HCT116 (cell line): ENCODE measurements around the gene ARHGEF9. TPM values are rescaled to one million over a fixed set of nuclear protein-coding genes. Genes with fewer than 3 reads are reported as not detected.

Experiments
- ATAC-seq: fragments of 200-7000 bp; cut with Tn5 transposase; 2 replicates; pipeline ENCODE4 v1.9.1; 2020; ENCODE audit warnings: mild to moderate bottlenecking, moderate library complexity
- BruUV-seq: library from RNA; stranded (reverse); fragments of 400-500 nt; replicated peaks from 2 replicates; lab custom pipeline; 2021; lab: Mats Ljungman, UMichigan
- CTCF ChIA-PET: fragments of 300-600 bp; sonication (Branson Sonifier 250); formaldehyde crosslinking; loops from one replicate; lab custom pipeline; 2021; ENCODE audit warnings: antibody characterized with exemption; lab: Charles Lee
- POLR2A ChIA-PET: fragments of 300-600, 350-600 bp; sonication (Branson Sonifier 250); formaldehyde crosslinking; loops from one replicate; lab custom pipeline; 2021; ENCODE audit warnings: antibody characterized with exemption; lab: Charles Lee
- RAD21 ChIA-PET, 2 experiments: fragments of 300-600 bp; sonication (Branson Sonifier 250); formaldehyde crosslinking; loops; one replicate each; lab custom pipeline; 2023; ENCODE audit warnings: low total read pairs in 2 of 2; ENCODE audit not compliant: uncharacterized antibody in 2 of 2, unreplicated experiment in 2 of 2, low non-redundant PET in 1 of 2; lab: Charles Lee
- DNase-seq: peaks from one replicate; pipeline ENCODE4 v3.0.0-alpha.2; 2010; ENCODE audit warnings: low read depth, low spot score
- H2AFZ ChIP-seq: fragments of 200-600 bp; shearing (Covaris generic), sonication (generic); 2 replicates; pipeline ENCODE4 v1.6.1; 2017; ENCODE audit warnings: low read depth, mixed run types, mixed read lengths, antibody characterized with exemption, low read length; ENCODE audit not compliant: poor library complexity, severe bottlenecking
- H3K27ac ChIP-seq: 2 replicates; pipeline ENCODE4 v1.5.1; 2012; ENCODE audit warnings: low read depth, low read length
- H3K27me3 ChIP-seq: fragments of 200-600 bp; sonication (generic); 2 replicates; pipeline ENCODE4 v1.6.1; 2016; ENCODE audit warnings: mixed run types, low read length, mixed read lengths; ENCODE audit not compliant: insufficient read depth
- H3K36me3 ChIP-seq, 2 experiments: fragments of 200-500 bp in 1 of 2; fragments of 200-600 bp in 1 of 2; sonication (Bioruptor generic) in 1 of 2; sonication (generic) in 1 of 2; 2 replicates each; pipeline versions ENCODE4 v1.5.1 to v1.6.1; 2014 to 2016; ENCODE audit warnings: low read length in 2 of 2, inconsistent platforms in 1 of 2, mixed read lengths in 1 of 2, mixed run types in 1 of 2; ENCODE audit not compliant: insufficient read depth in 2 of 2, control insufficient read depth in 1 of 2
- H3K4me1 ChIP-seq, 2 experiments: fragments of 200-600 bp in 1 of 2; sonication (generic) in 1 of 2; 2 replicates each; pipeline versions ENCODE4 v1.5.1 to v1.6.1; 2012 to 2017; ENCODE audit warnings: low read length in 2 of 2, inconsistent platforms in 1 of 2, mild to moderate bottlenecking in 1 of 2, mixed read lengths in 1 of 2, mixed run types in 1 of 2, moderate library complexity in 1 of 2; ENCODE audit not compliant: insufficient read depth in 2 of 2, control insufficient read depth in 1 of 2
- H3K4me2 ChIP-seq: fragments of 200-600 bp; sonication (generic); 2 replicates; pipeline ENCODE4 v1.6.1; 2017; ENCODE audit warnings: mixed run types, low read length, mixed read lengths
- H3K4me3 ChIP-seq, 2 experiments: fragments of 200-600 bp in 1 of 2; sonication (generic) in 1 of 2; replicated peaks in 1 of 2; 2 replicates each; pipeline ENCODE4 v1.5.1; 2011 to 2016; ENCODE audit warnings: low read length in 2 of 2, control low read depth in 1 of 2, low read depth in 1 of 2, mild to moderate bottlenecking in 1 of 2, mixed read lengths in 1 of 2, mixed run types in 1 of 2
- H3K79me2 ChIP-seq: fragments of 200-600 bp; sonication (generic); 2 replicates; pipeline ENCODE4 v1.6.1; 2017; ENCODE audit warnings: mild to moderate bottlenecking, mixed run types, low read length, moderate library complexity, mixed read lengths; ENCODE audit not compliant: insufficient read depth
- H3K9ac ChIP-seq: fragments of 200-600 bp; sonication (generic); 2 replicates; pipeline ENCODE4 v1.6.1; 2016; ENCODE audit warnings: low read length, mixed read lengths
- H3K9me2 ChIP-seq: fragments of 200-600 bp; sonication (generic), shearing (Covaris generic); 2 replicates; pipeline ENCODE4 v1.6.1; 2017; ENCODE audit warnings: mixed run types, mild to moderate bottlenecking, moderate library complexity; ENCODE audit not compliant: insufficient read depth
- H3K9me3 ChIP-seq, 2 experiments: fragments of 200-500 bp in 1 of 2; fragments of 200-600 bp in 1 of 2; sonication (Bioruptor generic) in 1 of 2; sonication (generic) in 1 of 2; 2 replicates each; pipeline ENCODE4 v1.6.1; 2014 to 2017; ENCODE audit warnings: low read length in 2 of 2, mixed read lengths in 2 of 2, inconsistent platforms in 1 of 2, low read depth in 1 of 2, mild to moderate bottlenecking in 1 of 2, mixed run types in 1 of 2, moderate library complexity in 1 of 2; ENCODE audit not compliant: control insufficient read depth in 1 of 2, insufficient read depth in 1 of 2
- H4K20me1 ChIP-seq: fragments of 200-600 bp; sonication (generic), shearing (Covaris generic); 2 replicates; pipeline ENCODE4 v1.6.1; 2017; ENCODE audit warnings: mixed run types, mild to moderate bottlenecking, moderate library complexity; ENCODE audit not compliant: insufficient read depth
- CEBPB ChIP-seq: IDR thresholded peaks from 2 replicates; pipeline ENCODE4 v1.6.1; 2012; ENCODE audit warnings: low read depth
- ELF1 ChIP-seq: IDR thresholded peaks from 2 replicates; pipeline ENCODE4 v1.6.1; 2012; ENCODE audit warnings: low read depth, borderline replicate concordance
- EZH2 ChIP-seq: fragments of 200-600 bp; sonication (generic); IDR thresholded peaks from 2 replicates; pipeline ENCODE4 v1.6.1; 2017; ENCODE audit warnings: antibody characterized with exemption, mixed run types
- EZH2phosphoT487 ChIP-seq: fragments of 200-600 bp; IDR thresholded peaks from 2 replicates; pipeline ENCODE4 v1.6.1; 2018; ENCODE audit warnings: antibody characterized with exemption, borderline replicate concordance
- POLR2A ChIP-seq: IDR thresholded peaks from 2 replicates; pipeline ENCODE4 v1.7.0; 2011; ENCODE audit warnings: borderline replicate concordance; ENCODE audit not compliant: insufficient read depth, insufficient read length; ENCODE audit errors: extremely low read depth
- RAD21 ChIP-seq: IDR thresholded peaks from 2 replicates; pipeline ENCODE4 v1.6.1; 2012; ENCODE audit warnings: low read depth, mild to moderate bottlenecking
- SP1 ChIP-seq: IDR thresholded peaks from 2 replicates; pipeline ENCODE4 v1.6.1; 2012; ENCODE audit warnings: low read depth
- SRF ChIP-seq: IDR thresholded peaks from 2 replicates; pipeline ENCODE4 v1.6.1; 2012; ENCODE audit warnings: low read depth
- TCF7L2 ChIP-seq: IDR thresholded peaks from 2 replicates; pipeline ENCODE4 v1.7.0; 2011; ENCODE audit warnings: borderline replicate concordance, inconsistent platforms; ENCODE audit not compliant: insufficient read depth, insufficient read length; ENCODE audit errors: extremely low read depth
- ZFX ChIP-seq: fragments of 450-650 bp; IDR thresholded peaks from 2 replicates; pipeline ENCODE4 v1.6.1; 2017
- ZNF274 ChIP-seq: fragments of 200-500 bp; sonication (Bioruptor generic); IDR thresholded peaks from 2 replicates; pipeline ENCODE4 v1.6.1; 2014; ENCODE audit warnings: mild to moderate bottlenecking, low read depth, low read length, inconsistent platforms
- intact Hi-C: fragments of 100-400 bp; cut with micrococcal nuclease; formaldehyde crosslinking; loops from 2 replicates; pipeline ENCODE4 v1.10.0; 2022
- total RNA-seq: library from RNA; stranded (reverse); gene quantifications from one replicate; pipeline ENCODE4 v1.2.1, GENCODE V29; 2021; ENCODE audit not compliant: unreplicated experiment
- TF ChIP-seq, protein P1 (sequence below), 3 experiments: fragments of 200-600 bp in 1 of 3; sonication (generic) in 1 of 3; IDR thresholded peaks in 2 of 3; conservative IDR thresholded peaks in 1 of 3; 2 replicates each; pipeline ENCODE4 v1.5.1; 2012 to 2017; ENCODE audit warnings: low read depth in 2 of 3, low read length in 2 of 3, antibody characterized with exemption in 1 of 3, borderline replicate concordance in 1 of 3, control low read depth in 1 of 3, mild to moderate bottlenecking in 1 of 3, mixed read lengths in 1 of 3, mixed run types in 1 of 3, moderate library complexity in 1 of 3; ENCODE audit not compliant: insufficient read depth in 1 of 3
- TF ChIP-seq, protein P2 (sequence below): IDR thresholded peaks from 2 replicates; pipeline ENCODE4 v1.6.1; 2012; ENCODE audit warnings: low read depth

The ARHGEF9 gene
- total RNA-seq, 1 experiment from 2014 or later = 15.0 TPM

DNA sequence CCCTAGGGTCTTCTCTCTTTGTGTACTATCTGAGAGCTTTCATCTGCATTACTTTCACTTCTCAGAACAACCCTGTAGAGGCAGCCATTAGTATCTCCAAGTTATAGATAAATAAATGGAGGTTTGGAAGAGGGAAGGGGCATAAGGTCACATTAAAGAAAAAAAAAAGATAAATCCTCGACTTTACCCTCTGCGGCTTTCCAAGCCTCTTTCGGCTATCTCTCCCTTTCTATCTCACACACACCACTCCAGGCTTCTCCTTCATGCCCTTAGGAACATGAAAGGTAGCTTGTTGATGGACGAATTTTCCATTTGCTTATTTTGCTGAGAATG is 660 bp upstream of the ARHGEF9 start:
- ChIA-PET RAD21 (no interaction called here), CTCF (no interaction called here), POLR2A (no interaction called here)
- Histone ChIP-seq H3K79me2 (no peaks in the 10 kb centered on the region), H3K9me3 (no peaks in the 10 kb centered on the region), H3K27ac (no peak overlapping the region), H3K9ac (no peak overlapping the region), H3K4me3 (no peak overlapping the region), H2AFZ (no peak overlapping the region), H4K20me1 (no peaks in the 10 kb centered on the region), H3K4me2 (no peak overlapping the region), H3K4me1 (no peaks in the 10 kb centered on the region), H3K9me2 (no peaks in the 10 kb centered on the region), H3K27me3 (no peaks in the 10 kb centered on the region), H3K36me3 (no peaks in the 10 kb centered on the region)
- no peak for TF ChIP-seq EZH2
- intact Hi-C loops = loop anchor here (10.0 kb wide), 1 partner anchor 81 kb away; no protein-coding TSS in a partner anchor
- no TSS peak for BruUV-seq
- ATAC-seq (no peak), DNase-seq (no peak)

GRCh38 chrX:63784346-63784901 is 590 bp downstream of the ARHGEF9 start:
- H3K9me2 ChIP-seq = no peaks in the 10 kb centered on the region
- BruUV-seq = no TSS peak
- intact Hi-C loops = loop anchor here (10.0 kb wide), 1 partner anchor 80 kb away; no protein-coding TSS in a partner anchor
- no peak overlapping the region for H3K4me3 ChIP-seq
- no peaks in the 10 kb centered on the region for H3K4me1 ChIP-seq
- H2AFZ ChIP-seq = no peak overlapping the region
- no peaks in the 10 kb centered on the region for H4K20me1 ChIP-seq
- TF ChIP-seq, protein P1, sequence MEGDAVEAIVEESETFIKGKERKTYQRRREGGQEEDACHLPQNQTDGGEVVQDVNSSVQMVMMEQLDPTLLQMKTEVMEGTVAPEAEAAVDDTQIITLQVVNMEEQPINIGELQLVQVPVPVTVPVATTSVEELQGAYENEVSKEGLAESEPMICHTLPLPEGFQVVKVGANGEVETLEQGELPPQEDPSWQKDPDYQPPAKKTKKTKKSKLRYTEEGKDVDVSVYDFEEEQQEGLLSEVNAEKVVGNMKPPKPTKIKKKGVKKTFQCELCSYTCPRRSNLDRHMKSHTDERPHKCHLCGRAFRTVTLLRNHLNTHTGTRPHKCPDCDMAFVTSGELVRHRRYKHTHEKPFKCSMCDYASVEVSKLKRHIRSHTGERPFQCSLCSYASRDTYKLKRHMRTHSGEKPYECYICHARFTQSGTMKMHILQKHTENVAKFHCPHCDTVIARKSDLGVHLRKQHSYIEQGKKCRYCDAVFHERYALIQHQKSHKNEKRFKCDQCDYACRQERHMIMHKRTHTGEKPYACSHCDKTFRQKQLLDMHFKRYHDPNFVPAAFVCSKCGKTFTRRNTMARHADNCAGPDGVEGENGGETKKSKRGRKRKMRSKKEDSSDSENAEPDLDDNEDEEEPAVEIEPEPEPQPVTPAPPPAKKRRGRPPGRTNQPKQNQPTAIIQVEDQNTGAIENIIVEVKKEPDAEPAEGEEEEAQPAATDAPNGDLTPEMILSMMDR (IDR thresholded peaks at IDR 0.05 in 2 of 3, conservative IDR thresholded peaks at IDR 0.05 in 1 of 3; ENCODE audit: borderline replicate concordance in 1 of 3, insufficient read depth in 1 of 3, low read depth in 2 of 3, low read length in 2 of 3) = no peak
- TF ChIP-seq RAD21 = no peak
- no peak for TF ChIP-seq SRF
- no peak for TF ChIP-seq ZNF274
- TF ChIP-seq ZFX = no peak
- TF ChIP-seq EZH2phosphoT487 = no peak
- TF ChIP-seq ELF1 = no peak
- no peak for TF ChIP-seq POLR2A
- TF ChIP-seq, protein P2, sequence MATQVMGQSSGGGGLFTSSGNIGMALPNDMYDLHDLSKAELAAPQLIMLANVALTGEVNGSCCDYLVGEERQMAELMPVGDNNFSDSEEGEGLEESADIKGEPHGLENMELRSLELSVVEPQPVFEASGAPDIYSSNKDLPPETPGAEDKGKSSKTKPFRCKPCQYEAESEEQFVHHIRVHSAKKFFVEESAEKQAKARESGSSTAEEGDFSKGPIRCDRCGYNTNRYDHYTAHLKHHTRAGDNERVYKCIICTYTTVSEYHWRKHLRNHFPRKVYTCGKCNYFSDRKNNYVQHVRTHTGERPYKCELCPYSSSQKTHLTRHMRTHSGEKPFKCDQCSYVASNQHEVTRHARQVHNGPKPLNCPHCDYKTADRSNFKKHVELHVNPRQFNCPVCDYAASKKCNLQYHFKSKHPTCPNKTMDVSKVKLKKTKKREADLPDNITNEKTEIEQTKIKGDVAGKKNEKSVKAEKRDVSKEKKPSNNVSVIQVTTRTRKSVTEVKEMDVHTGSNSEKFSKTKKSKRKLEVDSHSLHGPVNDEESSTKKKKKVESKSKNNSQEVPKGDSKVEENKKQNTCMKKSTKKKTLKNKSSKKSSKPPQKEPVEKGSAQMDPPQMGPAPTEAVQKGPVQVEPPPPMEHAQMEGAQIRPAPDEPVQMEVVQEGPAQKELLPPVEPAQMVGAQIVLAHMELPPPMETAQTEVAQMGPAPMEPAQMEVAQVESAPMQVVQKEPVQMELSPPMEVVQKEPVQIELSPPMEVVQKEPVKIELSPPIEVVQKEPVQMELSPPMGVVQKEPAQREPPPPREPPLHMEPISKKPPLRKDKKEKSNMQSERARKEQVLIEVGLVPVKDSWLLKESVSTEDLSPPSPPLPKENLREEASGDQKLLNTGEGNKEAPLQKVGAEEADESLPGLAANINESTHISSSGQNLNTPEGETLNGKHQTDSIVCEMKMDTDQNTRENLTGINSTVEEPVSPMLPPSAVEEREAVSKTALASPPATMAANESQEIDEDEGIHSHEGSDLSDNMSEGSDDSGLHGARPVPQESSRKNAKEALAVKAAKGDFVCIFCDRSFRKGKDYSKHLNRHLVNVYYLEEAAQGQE = no peak
- TF ChIP-seq EZH2 = no peak
- TF ChIP-seq TCF7L2 = no peak
- no peak for TF ChIP-seq SP1
- no peak for TF ChIP-seq CEBPB
- CTCF ChIA-PET = no interaction called here
- no peaks in the 10 kb centered on the region for H3K27me3 ChIP-seq
- no peaks in the 10 kb centered on the region for H3K36me3 ChIP-seq
- RAD21 ChIA-PET = no interaction called here
- DNase-seq = no peak
- no peak overlapping the region for H3K27ac ChIP-seq
- no peaks in the 10 kb centered on the region for H3K79me2 ChIP-seq
- no peak for ATAC-seq
- POLR2A ChIA-PET = no interaction called here
- H3K4me2 ChIP-seq = no peak overlapping the region
- no peak overlapping the region for H3K9ac ChIP-seq
- no peaks in the 10 kb centered on the region for H3K9me3 ChIP-seq
